GM23338 (cell line): ENCODE measurements around the gene BCAR3.

Experiments used
- CREB1 ChIP-seq: fragments of 250-450 bp; sonication (Bioruptor Pico); IDR thresholded peaks from 2 replicates; pipeline ENCODE4 v1.5.0; 2020; ENCODE audit warnings: low read depth, mild to moderate bottlenecking, moderate library complexity
- CTCF ChIP-seq, 2 experiments: fragments of 200-600 bp in 1 of 2; sonication (generic) in 1 of 2; conservative IDR thresholded peaks; 2 replicates each; pipeline versions ENCODE4 v1.5.1 to v1.6.1; 2016 to 2017; ENCODE audit warnings: antibody characterized with exemption in 2 of 2, low read depth in 2 of 2, mild to moderate bottlenecking in 2 of 2, moderate library complexity in 1 of 2
- ETS1 ChIP-seq: IDR thresholded peaks from 2 replicates; pipeline ENCODE4 v1.6.1; 2016; ENCODE audit warnings: antibody characterized with exemption
- EZH2 ChIP-seq: fragments of 200-600 bp; sonication (generic); IDR thresholded peaks from one replicate; pipeline ENCODE4 v1.8.0; 2017; ENCODE audit warnings: antibody characterized with exemption, mild to moderate bottlenecking, low read depth; ENCODE audit not compliant: unreplicated experiment
- EZH2phosphoT487 ChIP-seq: fragments of 200-600 bp; sonication (generic); IDR thresholded peaks from one replicate; pipeline ENCODE4 v1.8.1; 2018; ENCODE audit warnings: antibody characterized with exemption; ENCODE audit not compliant: unreplicated experiment
- JUNB ChIP-seq: IDR thresholded peaks from one replicate; pipeline ENCODE4 v1.6.1; 2016; ENCODE audit warnings: antibody characterized with exemption; ENCODE audit not compliant: unreplicated experiment
- POLR2AphosphoS5 ChIP-seq: IDR thresholded peaks from 2 replicates; pipeline ENCODE4 v1.6.1; 2016; ENCODE audit warnings: antibody characterized with exemption, low read depth
- REST ChIP-seq: IDR thresholded peaks from one replicate; pipeline ENCODE4 v1.6.1; 2018; ENCODE audit warnings: antibody characterized with exemption; ENCODE audit not compliant: unreplicated experiment
- STAT1 ChIP-seq: IDR thresholded peaks from one replicate; pipeline ENCODE4 v1.6.1; 2016; ENCODE audit warnings: antibody characterized with exemption; ENCODE audit not compliant: unreplicated experiment
- ZNF114 ChIP-seq: fragments of 250-450 bp; sonication (Bioruptor Pico); IDR thresholded peaks from 2 replicates; pipeline ENCODE4 v1.5.0; 2020; ENCODE audit warnings: mild to moderate bottlenecking, moderate library complexity
- ZNF331 ChIP-seq: fragments of 250-450 bp; sonication (Bioruptor Pico); IDR thresholded peaks from 2 replicates; pipeline ENCODE4 v1.5.0; 2020; ENCODE audit warnings: low read depth, mild to moderate bottlenecking, moderate library complexity
- ZNF462 ChIP-seq: fragments of 250-450 bp; sonication (Bioruptor Pico); IDR thresholded peaks from 2 replicates; pipeline ENCODE4 v1.5.0; 2020; ENCODE audit warnings: mild to moderate bottlenecking, moderate library complexity

- TF ChIP-seq CTCF (conservative IDR thresholded peaks at IDR 0.05; ENCODE audit: low read depth in 2 of 2) = no peak
- no peak for TF ChIP-seq POLR2AphosphoS5
- TF ChIP-seq REST = no peak
- TF ChIP-seq EZH2phosphoT487 = no peak
- no peak for TF ChIP-seq CREB1 (CRISPR knock-in tag)
- TF ChIP-seq ETS1 = no peak
- TF ChIP-seq JUNB = no peak
- no peak for TF ChIP-seq EZH2
- no peak for TF ChIP-seq STAT1
- no peak for TF ChIP-seq ZNF114 (CRISPR knock-in tag)
- TF ChIP-seq ZNF331 (CRISPR knock-in tag) = no peak
- 0 out of 2 replicates have a peak, but pooled peaks have one; percentile 39 for TF ChIP-seq ZNF462 (CRISPR knock-in tag)
Observed at GRCh38 chr1:93666613-93667384, 14.8 kb downstream of the BCAR3 start.
